HepG2 (cell line): Measurements from ENCODE around the gene MEF2A. TPM values are rescaled to one million over a fixed set of nuclear protein-coding genes. Genes with fewer than 3 reads are reported as not detected.

ENCODE experiments used
- ATAC-seq: fragments of 200-7000 bp; cut with Tn5 transposase; 3 replicates; pipeline ENCODE4 v1.9.1; 2020; ENCODE audit warnings: mild to moderate bottlenecking, moderate library complexity
- BruUV-seq: library from RNA; stranded (reverse); fragments of 400-500 nt; replicated peaks from 2 replicates; lab custom pipeline; 2021; lab: Mats Ljungman, UMichigan
- CTCF ChIA-PET: fragments of 300-600 bp; formaldehyde crosslinking; extraction: SDS; loops from one replicate; lab custom pipeline; 2021; ENCODE audit warnings: low total read pairs, inconsistent platforms, low intra/inter-chr PET ratio; lab: Yijun Ruan, JAX
- POLR2A ChIA-PET: fragments of 350-600 bp; sonication (Branson Sonifier 250); formaldehyde crosslinking; loops from one replicate; lab custom pipeline; 2020; ENCODE audit warnings: antibody characterized with exemption, inconsistent platforms; lab: Yijun Ruan, JAX
- DNase-seq: peaks from one replicate; pipeline ENCODE4 v3.0.0-alpha.2; 2015; ENCODE audit warnings: low spot score
- FAIRE-seq: peaks from 3 replicates; lab custom pipeline; 2011; peaks lifted over from hg19 to GRCh38; lab: Jason Lieb, UNC
- H2AFZ ChIP-seq: one replicate; pipeline ENCODE4 v1.6.1; 2011; ENCODE audit warnings: low read length, inconsistent platforms
- H3K27ac ChIP-seq: fragments of 300-600 bp; 3 replicates; pipeline ENCODE4 v1.8.0; 2011; ENCODE audit warnings: mixed run types, mild to moderate bottlenecking, mixed read lengths, low read length, inconsistent platforms; ENCODE audit not compliant: insufficient read depth; ENCODE audit errors: extremely low read length
- H3K27me3 ChIP-seq, 2 experiments: fragments of 200-600 bp in 1 of 2; 2 replicates in 1 of 2; 3 replicates in 1 of 2; pipeline versions ENCODE4 v1.6.0 to v1.8.0; 2011; ENCODE audit warnings: low read length in 2 of 2, mild to moderate bottlenecking in 2 of 2, moderate library complexity in 2 of 2, inconsistent platforms in 1 of 2; ENCODE audit not compliant: insufficient read depth in 2 of 2, control insufficient read depth in 1 of 2
- H3K36me3 ChIP-seq, 2 experiments: fragments of 200-600 bp in 1 of 2; replicated peaks in 1 of 2; 2 replicates in 1 of 2; 3 replicates in 1 of 2; pipeline versions ENCODE4 v1.5.1 to v1.8.0; 2011; ENCODE audit warnings: low read length in 2 of 2, inconsistent platforms in 1 of 2; ENCODE audit not compliant: insufficient read depth in 2 of 2, control insufficient read depth in 1 of 2
- H3K4me1 ChIP-seq: 2 replicates; pipeline ENCODE4 v1.5.1; 2012; ENCODE audit warnings: low read length, inconsistent platforms; ENCODE audit not compliant: insufficient read depth
- H3K4me2 ChIP-seq: 2 replicates; pipeline ENCODE4 v1.6.0; 2011; ENCODE audit warnings: low read depth, low read length, inconsistent platforms
- H3K4me3 ChIP-seq, 3 experiments: fragments of 200-600 bp in 1 of 3; sonication (generic), shearing (Covaris generic) in 1 of 3; replicated peaks in 1 of 3; 2 replicates each; pipeline ENCODE4 v1.5.1; 2011 to 2016; ENCODE audit warnings: low read length in 3 of 3, inconsistent platforms in 2 of 3, low read depth in 2 of 3, mild to moderate bottlenecking in 2 of 3, control low read depth in 1 of 3, mixed read lengths in 1 of 3; ENCODE audit not compliant: insufficient read depth in 1 of 3
- H3K79me2 ChIP-seq: one replicate; pipeline ENCODE4 v1.6.1; 2011; ENCODE audit warnings: low read length, inconsistent platforms; ENCODE audit not compliant: insufficient read depth
- H3K9ac ChIP-seq: 2 replicates; pipeline ENCODE4 v1.6.0; 2011; ENCODE audit warnings: mild to moderate bottlenecking, low read depth, low read length, inconsistent platforms; ENCODE audit not compliant: insufficient read depth
- H3K9me3 ChIP-seq: 2 replicates; pipeline ENCODE4 v1.5.1; 2012; ENCODE audit warnings: mild to moderate bottlenecking, low read length
- H4K20me1 ChIP-seq: 2 replicates; pipeline ENCODE4 v1.6.0; 2011; ENCODE audit warnings: inconsistent platforms, mild to moderate bottlenecking, low read length, moderate library complexity; ENCODE audit not compliant: insufficient read depth
- HMG20A ChIP-seq: IDR thresholded peaks from 2 replicates; pipeline ENCODE4 v1.6.1; 2016; ENCODE audit warnings: borderline replicate concordance
- NCOR1 ChIP-seq: fragments of 200-600 bp; sonication (generic); IDR thresholded peaks from 2 replicates; pipeline ENCODE4 v1.7.0; 2017; ENCODE audit warnings: antibody characterized with exemption, low read length, borderline replicate concordance
- SALL2 ChIP-seq: sonication (generic); formaldehyde crosslinking; IDR thresholded peaks from 2 replicates; pipeline ENCODE4 v1.8.1; 2023; ENCODE audit warnings: mild to moderate bottlenecking, missing genetic modification reagents, inconsistent platforms
- XRCC5 ChIP-seq: fragments of 200-400 bp; formaldehyde crosslinking; optimal IDR thresholded peaks from 2 replicates; pipeline ENCODE3; 2017; ENCODE audit warnings: mild to moderate bottlenecking, low read length
- ZNF275 ChIP-seq: sonication (generic); formaldehyde crosslinking; IDR thresholded peaks from 2 replicates; pipeline ENCODE4 v1.8.0; 2022; ENCODE audit warnings: missing genetic modification reagents, mild to moderate bottlenecking, inconsistent platforms, borderline replicate concordance
- ZNF576 ChIP-seq: sonication (generic); formaldehyde crosslinking; IDR thresholded peaks from 2 replicates; pipeline ENCODE4 v1.4.0; 2020; ENCODE audit warnings: mild to moderate bottlenecking, missing genetic modification reagents
- ZNF691 ChIP-seq: sonication (generic); formaldehyde crosslinking; IDR thresholded peaks from 2 replicates; pipeline ENCODE4 v1.4.0; 2020; ENCODE audit warnings: missing genetic modification reagents, low read depth, mild to moderate bottlenecking, borderline replicate concordance
- ZNF761 ChIP-seq: sonication (generic); formaldehyde crosslinking; conservative IDR thresholded peaks from 2 replicates; pipeline ENCODE4 v1.4.0; 2020; ENCODE audit warnings: mild to moderate bottlenecking, missing genetic modification reagents
- WGBS: methylation state at CpG from one replicate; pipeline ENCODE4 v1.1.6; 2017; ENCODE audit warnings: low lambda C conversion rate; 5-methylcytosine and 5-hydroxymethylcytosine counted together
- in situ Hi-C: cut with HindIII; loops from 2 replicates; pipeline ENCODE4 v1.10.0; 2017; ENCODE audit warnings: low pct_unique_long_range_greater_than_20kb; ENCODE audit not compliant: extremely low pct_ligation_motif_present
- intact Hi-C: fragments of 100-400 bp; cut with micrococcal nuclease; formaldehyde crosslinking; loops from one replicate; pipeline ENCODE4 v1.10.0; 2022; ENCODE audit not compliant: unreplicated experiment
- polyA plus RNA-seq, 8 experiments: library from polyadenylated mRNA; depleted of rRNA in 3 of 8; stranded (reverse) in 7 of 8; unstranded in 1 of 8; fragments of >200 nt; fragmentation: Illumina TruSeq in 4 of 8; extraction: Trizol in 4 of 8; gene quantifications; 2 replicates each; pipeline versions ENCODE4 v1.2.1 to v1.2.3, GENCODE V29; 2011 to 2016; ENCODE audit warnings: low read depth in 4 of 8, missing spikeins in 1 of 8, mixed read lengths in 1 of 8; ENCODE audit not compliant: insufficient read depth in 1 of 8
- total RNA-seq, 5 experiments: library from RNA; depleted of rRNA; stranded (reverse); fragments of >200 nt; fragmentation: Illumina TruSeq; extraction: Trizol; gene quantifications; 2 replicates each; pipeline ENCODE4 v1.2.3, GENCODE V29; 2016; ENCODE audit warnings: low read depth in 1 of 5

The MEF2A gene
- total and polyA plus RNA-seq, 2 of the 13 experiments (the other 11 are each of a cell fraction or from before 2014, with no cell fraction given): 15.2 to 24.4 TPM

- TF ChIP-seq ZNF691 (CRISPR knock-in tag) (no peak), HMG20A (no peak), ZNF275 (CRISPR knock-in tag) (no peak), XRCC5 (no peak), SALL2 (CRISPR knock-in tag) (no peak), ZNF576 (CRISPR knock-in tag) (no peak), NCOR1 (no peak), ZNF761 (CRISPR knock-in tag) (no peak)
- ATAC-seq (no peak), DNase-seq (no peak), FAIRE-seq (no peak)
- ChIA-PET CTCF (no interaction called here), POLR2A (no interaction called here)
- Histone ChIP-seq H3K36me3 (peaks cover 0 to 12% of the 10 kb centered on the region in 2 experiments; a peak in 2 of 5 replicates), H2AFZ (no peak overlapping the region), H3K27me3 (no peaks in the 10 kb centered on the region; a peak in 1 of 5 replicates), H3K79me2 (no peaks in the 10 kb centered on the region), H4K20me1 (no peaks in the 10 kb centered on the region), H3K27ac (no peak overlapping the region), H3K4me3 (no peak overlapping the region), H3K4me2 (no peak overlapping the region), H3K4me1 (peaks cover 30% of the 10 kb centered on the region), H3K9me3 (no peaks in the 10 kb centered on the region), H3K9ac (no peak overlapping the region)
- WGBS: 100% methylated on average over 4 of the region's 6 CpGs
- intact Hi-C loops: no loop called here
- BruUV-seq: no TSS peak
- in situ Hi-C loops: no loop called here
Observed at GRCh38 chr15:99728916-99729315, 163.1 kb downstream of the MEF2A start.
